ENCODE measurements around the gene STARD5.

DNA sequence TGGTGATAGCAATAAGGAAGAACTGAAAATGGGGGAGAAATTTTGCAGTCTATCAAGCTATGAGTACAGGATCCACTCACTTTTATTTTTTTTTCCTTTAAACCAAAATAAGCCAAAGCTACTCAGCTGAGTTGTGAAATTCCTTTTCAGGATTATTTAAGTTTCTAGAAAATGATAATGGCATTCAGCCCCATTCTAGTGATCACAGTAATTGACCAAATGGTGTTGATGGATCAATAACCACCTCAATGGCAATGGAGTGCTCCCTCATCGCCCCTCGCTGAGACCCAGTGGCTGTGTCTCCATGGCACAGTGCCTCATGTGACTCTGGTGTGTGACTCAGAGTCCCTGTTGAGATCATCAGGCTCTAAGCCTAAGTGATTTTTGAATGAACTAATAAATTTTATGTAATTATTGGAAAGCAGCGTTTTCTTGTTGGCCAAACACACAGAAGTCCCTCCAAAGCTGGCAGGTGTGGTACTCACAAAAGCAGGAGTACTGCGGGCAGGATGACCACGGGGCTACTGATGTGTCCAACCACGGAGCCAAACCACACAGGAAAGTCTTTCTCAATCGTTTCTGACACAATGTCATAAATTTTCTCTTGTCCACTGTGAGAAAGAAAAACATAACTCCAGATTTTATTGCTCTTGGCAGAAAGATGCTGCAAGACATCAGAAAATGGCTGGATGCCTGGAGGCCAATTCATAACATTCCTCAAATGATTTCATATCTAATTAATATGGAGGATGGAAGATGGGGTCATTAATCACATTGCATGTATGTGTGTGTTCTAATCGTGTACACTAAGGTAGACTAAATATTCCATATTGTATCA lies 14.4 kb upstream of the STARD5 start:
- TF ChIP-seq EZH2phosphoT487 (IDR thresholded peaks at IDR 0.05) (no peak), EZH2 (IDR thresholded peaks at IDR 0.05) (no peak)
- TF ChIP-seq, protein P1, sequence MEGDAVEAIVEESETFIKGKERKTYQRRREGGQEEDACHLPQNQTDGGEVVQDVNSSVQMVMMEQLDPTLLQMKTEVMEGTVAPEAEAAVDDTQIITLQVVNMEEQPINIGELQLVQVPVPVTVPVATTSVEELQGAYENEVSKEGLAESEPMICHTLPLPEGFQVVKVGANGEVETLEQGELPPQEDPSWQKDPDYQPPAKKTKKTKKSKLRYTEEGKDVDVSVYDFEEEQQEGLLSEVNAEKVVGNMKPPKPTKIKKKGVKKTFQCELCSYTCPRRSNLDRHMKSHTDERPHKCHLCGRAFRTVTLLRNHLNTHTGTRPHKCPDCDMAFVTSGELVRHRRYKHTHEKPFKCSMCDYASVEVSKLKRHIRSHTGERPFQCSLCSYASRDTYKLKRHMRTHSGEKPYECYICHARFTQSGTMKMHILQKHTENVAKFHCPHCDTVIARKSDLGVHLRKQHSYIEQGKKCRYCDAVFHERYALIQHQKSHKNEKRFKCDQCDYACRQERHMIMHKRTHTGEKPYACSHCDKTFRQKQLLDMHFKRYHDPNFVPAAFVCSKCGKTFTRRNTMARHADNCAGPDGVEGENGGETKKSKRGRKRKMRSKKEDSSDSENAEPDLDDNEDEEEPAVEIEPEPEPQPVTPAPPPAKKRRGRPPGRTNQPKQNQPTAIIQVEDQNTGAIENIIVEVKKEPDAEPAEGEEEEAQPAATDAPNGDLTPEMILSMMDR (IDR thresholded peaks at IDR 0.05), result no peak
